ENCODE results near the gene KLHL26. TPM values are rescaled to one million over a fixed set of nuclear protein-coding genes. Genes with fewer than 3 reads are reported as not detected.

The KLHL26 gene
- total and polyA plus RNA-seq, 2 of the 13 experiments (the other 11 are each of a cell fraction or from before 2014, with no cell fraction given), result 1.5 to 1.7 TPM

DNA sequence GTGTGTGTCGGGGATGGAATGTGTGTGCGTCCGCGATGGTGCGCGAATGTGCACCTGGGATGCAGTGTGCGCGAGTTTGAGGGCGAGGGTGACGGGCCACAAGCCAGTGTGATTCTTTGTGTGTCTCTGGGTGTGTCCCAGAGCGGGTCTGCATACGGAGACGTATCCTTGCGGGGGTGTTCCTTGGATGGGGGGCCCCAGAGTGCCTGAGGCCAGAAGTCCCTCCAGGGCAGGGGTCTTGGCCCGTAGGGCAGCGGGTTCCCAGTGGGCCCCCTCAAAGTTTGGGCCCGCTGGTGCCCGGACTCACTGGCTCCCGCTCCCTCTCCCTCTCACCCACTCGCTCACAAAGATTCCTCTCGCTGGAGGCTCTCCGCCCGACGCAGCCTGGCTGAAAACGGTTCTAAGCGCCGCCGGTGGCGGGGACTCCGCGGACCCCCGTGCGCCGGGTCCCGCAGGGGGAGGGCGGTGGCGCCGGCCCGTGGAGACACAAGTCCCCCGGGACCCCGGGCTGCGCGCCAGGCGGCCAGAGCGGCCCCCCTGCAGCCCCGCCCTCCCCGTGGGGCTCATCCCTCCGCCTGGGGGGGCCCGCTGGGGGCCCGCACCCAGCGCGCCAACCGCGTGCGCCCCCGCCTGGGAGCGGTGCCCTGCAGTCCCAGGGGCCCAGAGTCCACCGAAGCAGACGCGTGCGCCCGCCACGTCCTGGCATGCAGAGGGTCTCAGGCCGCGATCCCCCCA lies 31.1 kb upstream of the KLHL26 start (continued):
- no peak for TF ChIP-seq KMT2A (CRISPR knock-in tag; IDR thresholded peaks at IDR 0.05)
- TF ChIP-seq MAFK (conservative IDR thresholded peaks at IDR 0.05 in 1 of 2, IDR thresholded peaks at IDR 0.05 in 1 of 2; ENCODE audit: low read length in 2 of 2), result no peak
- TF ChIP-seq NBN (conservative IDR thresholded peaks at IDR 0.05), result no peak
- no peak for TF ChIP-seq ZNF20 (CRISPR knock-in tag; IDR thresholded peaks at IDR 0.05)
- TF ChIP-seq ZNF556 (CRISPR knock-in tag; IDR thresholded peaks at IDR 0.05; ENCODE audit: borderline replicate concordance), result no peak
- TF ChIP-seq, protein P1, sequence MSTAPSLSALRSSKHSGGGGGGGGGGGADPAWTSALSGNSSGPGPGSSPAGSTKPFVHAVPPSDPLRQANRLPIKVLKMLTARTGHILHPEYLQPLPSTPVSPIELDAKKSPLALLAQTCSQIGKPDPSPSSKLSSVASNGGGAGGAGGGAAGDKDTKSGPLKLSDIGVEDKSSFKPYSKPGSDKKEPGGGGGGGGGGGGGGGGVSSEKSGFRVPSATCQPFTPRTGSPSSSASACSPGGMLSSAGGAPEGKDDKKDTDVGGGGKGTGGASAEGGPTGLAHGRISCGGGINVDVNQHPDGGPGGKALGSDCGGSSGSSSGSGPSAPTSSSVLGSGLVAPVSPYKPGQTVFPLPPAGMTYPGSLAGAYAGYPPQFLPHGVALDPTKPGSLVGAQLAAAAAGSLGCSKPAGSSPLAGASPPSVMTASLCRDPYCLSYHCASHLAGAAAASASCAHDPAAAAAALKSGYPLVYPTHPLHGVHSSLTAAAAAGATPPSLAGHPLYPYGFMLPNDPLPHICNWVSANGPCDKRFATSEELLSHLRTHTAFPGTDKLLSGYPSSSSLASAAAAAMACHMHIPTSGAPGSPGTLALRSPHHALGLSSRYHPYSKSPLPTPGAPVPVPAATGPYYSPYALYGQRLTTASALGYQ (CRISPR knock-in tag; IDR thresholded peaks at IDR 0.05), result 0 out of 2 replicates have a peak, but pooled peaks have one; percentile 29
- no peak for TF ChIP-seq ZNF136 (CRISPR knock-in tag; IDR thresholded peaks at IDR 0.05; ENCODE audit: low read depth)
- no peak for TF ChIP-seq NFE2L2 (IDR thresholded peaks at IDR 0.05; ENCODE audit: low read length)
- no peak for TF ChIP-seq XBP1 (CRISPR knock-in tag; IDR thresholded peaks at IDR 0.05)
- TF ChIP-seq, protein P2, sequence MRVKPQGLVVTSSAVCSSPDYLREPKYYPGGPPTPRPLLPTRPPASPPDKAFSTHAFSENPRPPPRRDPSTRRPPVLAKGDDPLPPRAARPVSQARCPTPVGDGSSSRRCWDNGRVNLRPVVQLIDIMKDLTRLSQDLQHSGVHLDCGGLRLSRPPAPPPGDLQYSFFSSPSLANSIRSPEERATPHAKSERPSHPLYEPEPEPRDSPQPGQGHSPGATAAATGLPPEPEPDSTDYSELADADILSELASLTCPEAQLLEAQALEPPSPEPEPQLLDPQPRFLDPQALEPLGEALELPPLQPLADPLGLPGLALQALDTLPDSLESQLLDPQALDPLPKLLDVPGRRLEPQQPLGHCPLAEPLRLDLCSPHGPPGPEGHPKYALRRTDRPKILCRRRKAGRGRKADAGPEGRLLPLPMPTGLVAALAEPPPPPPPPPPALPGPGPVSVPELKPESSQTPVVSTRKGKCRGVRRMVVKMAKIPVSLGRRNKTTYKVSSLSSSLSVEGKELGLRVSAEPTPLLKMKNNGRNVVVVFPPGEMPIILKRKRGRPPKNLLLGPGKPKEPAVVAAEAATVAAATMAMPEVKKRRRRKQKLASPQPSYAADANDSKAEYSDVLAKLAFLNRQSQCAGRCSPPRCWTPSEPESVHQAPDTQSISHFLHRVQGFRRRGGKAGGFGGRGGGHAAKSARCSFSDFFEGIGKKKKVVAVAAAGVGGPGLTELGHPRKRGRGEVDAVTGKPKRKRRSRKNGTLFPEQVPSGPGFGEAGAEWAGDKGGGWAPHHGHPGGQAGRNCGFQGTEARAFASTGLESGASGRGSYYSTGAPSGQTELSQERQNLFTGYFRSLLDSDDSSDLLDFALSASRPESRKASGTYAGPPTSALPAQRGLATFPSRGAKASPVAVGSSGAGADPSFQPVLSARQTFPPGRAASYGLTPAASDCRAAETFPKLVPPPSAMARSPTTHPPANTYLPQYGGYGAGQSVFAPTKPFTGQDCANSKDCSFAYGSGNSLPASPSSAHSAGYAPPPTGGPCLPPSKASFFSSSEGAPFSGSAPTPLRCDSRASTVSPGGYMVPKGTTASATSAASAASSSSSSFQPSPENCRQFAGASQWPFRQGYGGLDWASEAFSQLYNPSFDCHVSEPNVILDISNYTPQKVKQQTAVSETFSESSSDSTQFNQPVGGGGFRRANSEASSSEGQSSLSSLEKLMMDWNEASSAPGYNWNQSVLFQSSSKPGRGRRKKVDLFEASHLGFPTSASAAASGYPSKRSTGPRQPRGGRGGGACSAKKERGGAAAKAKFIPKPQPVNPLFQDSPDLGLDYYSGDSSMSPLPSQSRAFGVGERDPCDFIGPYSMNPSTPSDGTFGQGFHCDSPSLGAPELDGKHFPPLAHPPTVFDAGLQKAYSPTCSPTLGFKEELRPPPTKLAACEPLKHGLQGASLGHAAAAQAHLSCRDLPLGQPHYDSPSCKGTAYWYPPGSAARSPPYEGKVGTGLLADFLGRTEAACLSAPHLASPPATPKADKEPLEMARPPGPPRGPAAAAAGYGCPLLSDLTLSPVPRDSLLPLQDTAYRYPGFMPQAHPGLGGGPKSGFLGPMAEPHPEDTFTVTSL (CRISPR knock-in tag; IDR thresholded peaks at IDR 0.05; ENCODE audit: borderline replicate concordance), result no peak
- TF ChIP-seq ATF1 (CRISPR knock-in tag; IDR thresholded peaks at IDR 0.05), result no peak
- TF ChIP-seq MED13 (CRISPR knock-in tag; IDR thresholded peaks at IDR 0.05), result no peak
- TF ChIP-seq ZNF563 (CRISPR knock-in tag; IDR thresholded peaks at IDR 0.05), result peak; percentile 78; the same call in 1 of the 2 replicates
- TF ChIP-seq KLF15 (CRISPR knock-in tag; IDR thresholded peaks at IDR 0.05; ENCODE audit: borderline replicate concordance), result no peak
- TF ChIP-seq, protein P3, sequence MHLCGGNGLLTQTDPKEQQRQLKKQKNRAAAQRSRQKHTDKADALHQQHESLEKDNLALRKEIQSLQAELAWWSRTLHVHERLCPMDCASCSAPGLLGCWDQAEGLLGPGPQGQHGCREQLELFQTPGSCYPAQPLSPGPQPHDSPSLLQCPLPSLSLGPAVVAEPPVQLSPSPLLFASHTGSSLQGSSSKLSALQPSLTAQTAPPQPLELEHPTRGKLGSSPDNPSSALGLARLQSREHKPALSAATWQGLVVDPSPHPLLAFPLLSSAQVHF (CRISPR knock-in tag; IDR thresholded peaks at IDR 0.05), result no peak
- no peak for TF ChIP-seq ZFP36L1 (CRISPR knock-in tag; IDR thresholded peaks at IDR 0.05)
- no peak for TF ChIP-seq HNRNPLL (IDR thresholded peaks at IDR 0.05; ENCODE audit: low read depth, low read length, poor library complexity, severe bottlenecking)
